PC-3 (cell line): ENCODE results near the gene PCDHGB3. TPM values are rescaled to one million over a fixed set of nuclear protein-coding genes. Genes with fewer than 3 reads are reported as not detected.

Experiments
- ATAC-seq: fragments of 200-7000 bp; cut with Tn5 transposase; 2 replicates; pipeline ENCODE4 v1.9.1; 2020; ENCODE audit warnings: mild to moderate bottlenecking, moderate library complexity
- Bru-seq: library from RNA; stranded (reverse); fragments of 400-500 nt; gene quantifications from one replicate; lab custom pipeline; 2021; lab: Mats Ljungman, UMichigan
- BruChase-seq, 2 experiments: library from RNA; stranded (reverse); fragments of 400-500 nt; gene quantifications; one replicate each; lab custom pipeline; 2021; lab: Mats Ljungman, UMichigan
- BruUV-seq: library from RNA; stranded (reverse); fragments of 400-500 nt; replicated peaks from 2 replicates; lab custom pipeline; 2021; lab: Mats Ljungman, UMichigan
- CTCF ChIA-PET: fragments of 300-600 bp; sonication (Branson Sonifier 250); formaldehyde crosslinking; loops from one replicate; lab custom pipeline; 2022; ENCODE audit warnings: antibody characterized with exemption; lab: Charles Lee
- POLR2A ChIA-PET: fragments of 300-600 bp; sonication (Branson Sonifier 250); formaldehyde crosslinking; loops from one replicate; lab custom pipeline; 2022; ENCODE audit warnings: antibody characterized with exemption; ENCODE audit not compliant: unreplicated experiment; lab: Charles Lee
- DNase-seq: peaks from one replicate; pipeline ENCODE4 v3.0.0-alpha.2; 2015
- H2AFZ ChIP-seq: fragments of 300-600 bp; sonication (generic); 2 replicates; pipeline ENCODE4 v1.6.0; 2016; ENCODE audit warnings: antibody characterized with exemption, low read length
- H3F3A ChIP-seq: fragments of 300-600 bp; sonication (generic); one replicate; pipeline ENCODE4 v1.6.0; 2017; ENCODE audit warnings: antibody characterized with exemption, low read length, control low read depth, mild to moderate bottlenecking; ENCODE audit not compliant: unreplicated experiment
- H3K27ac ChIP-seq: fragments of 300-600 bp; sonication (generic); 2 replicates; pipeline ENCODE4 v1.5.1; 2016; ENCODE audit warnings: mild to moderate bottlenecking, low read length
- H3K27me3 ChIP-seq: fragments of 300-600 bp; sonication (generic); 2 replicates; pipeline ENCODE4 v1.6.1; 2016; ENCODE audit warnings: low read length, mixed read lengths
- H3K36me3 ChIP-seq: fragments of 300-600 bp; sonication (generic); 2 replicates; pipeline ENCODE4 v1.6.1; 2016; ENCODE audit warnings: low read depth, mixed run types, low read length, mixed read lengths
- H3K4me1 ChIP-seq: fragments of 300-600 bp; sonication (generic); 2 replicates; pipeline ENCODE4 v1.5.1; 2016; ENCODE audit warnings: low read length; ENCODE audit not compliant: insufficient read depth
- H3K4me2 ChIP-seq: fragments of 300-600 bp; sonication (generic); 2 replicates; pipeline ENCODE4 v1.6.0; 2016; ENCODE audit warnings: low read length
- H3K4me3 ChIP-seq: fragments of 300-600 bp; sonication (generic); 2 replicates; pipeline ENCODE4 v1.5.1; 2016; ENCODE audit warnings: mild to moderate bottlenecking, low read length, mixed read lengths
- H3K79me2 ChIP-seq: fragments of 300-600 bp; sonication (generic); 2 replicates; pipeline ENCODE4 v1.6.1; 2017; ENCODE audit warnings: low read length, mixed read lengths
- H3K9ac ChIP-seq: fragments of 300-600 bp; sonication (generic); 2 replicates; pipeline ENCODE4 v1.6.0; 2016; ENCODE audit warnings: mild to moderate bottlenecking, low read length
- H3K9me2 ChIP-seq: fragments of 300-600 bp; sonication (generic); replicated peaks from 2 replicates; pipeline ENCODE4 v1.6.1; 2016; ENCODE audit warnings: mixed run types, low read length, mixed read lengths
- H3K9me3 ChIP-seq: fragments of 300-600 bp; sonication (generic); 2 replicates; pipeline ENCODE4 v1.6.1; 2016; ENCODE audit warnings: low read length, mixed read lengths
- H4K20me1 ChIP-seq: fragments of 300-600 bp; sonication (generic); 2 replicates; pipeline ENCODE4 v1.6.1; 2016; ENCODE audit warnings: low read length, mixed read lengths
- EZH2 ChIP-seq: fragments of 300-600 bp; sonication (generic); IDR thresholded peaks from one replicate; pipeline ENCODE4 v1.6.1; 2017; ENCODE audit warnings: antibody characterized with exemption, mild to moderate bottlenecking, low read length; ENCODE audit not compliant: unreplicated experiment
- EZH2phosphoT487 ChIP-seq: fragments of 300-600 bp; sonication (generic); IDR thresholded peaks from 2 replicates; pipeline ENCODE4 v1.6.1; 2018; ENCODE audit warnings: mild to moderate bottlenecking, antibody characterized with exemption, low read length, borderline replicate concordance
- intact Hi-C: fragments of 100-400 bp; cut with micrococcal nuclease; formaldehyde crosslinking; loops from 2 replicates; pipeline ENCODE4 v1.9.0; 2023
- long read RNA-seq: library from polyadenylated mRNA; unstranded; transcript quantifications from one replicate; pipeline ENCODE4 v2.0.0, GENCODE V29; 2021; ENCODE audit not compliant: unreplicated experiment
- total RNA-seq: library from RNA; depleted of rRNA; stranded (reverse); fragments of >200 nt; gene quantifications from 2 replicates; pipeline ENCODE4 v1.2.3, GENCODE V29; 2014; rRNA removed
- TF ChIP-seq, protein P1 (sequence below): fragments of 300-600 bp; sonication (generic); conservative IDR thresholded peaks from 2 replicates; pipeline ENCODE4 v1.5.1; 2017; ENCODE audit warnings: antibody characterized with exemption, low read depth, mild to moderate bottlenecking, low read length

PCDHGB3 gene
- total RNA-seq, result 1.2 and 1.3 TPM in 2 replicates
- Bru-seq, nascent RNA, result percentile 63 among the genes with signal in this experiment
- BruChase-seq, experiment 1, labeled RNA remaining after a 6-hour chase, result percentile 75 among the genes with signal in this experiment
- BruChase-seq, experiment 2, labeled RNA remaining after a 2-hour chase, result percentile 87 among the genes with signal in this experiment
- long read RNA-seq, result 0 reads

DNA sequence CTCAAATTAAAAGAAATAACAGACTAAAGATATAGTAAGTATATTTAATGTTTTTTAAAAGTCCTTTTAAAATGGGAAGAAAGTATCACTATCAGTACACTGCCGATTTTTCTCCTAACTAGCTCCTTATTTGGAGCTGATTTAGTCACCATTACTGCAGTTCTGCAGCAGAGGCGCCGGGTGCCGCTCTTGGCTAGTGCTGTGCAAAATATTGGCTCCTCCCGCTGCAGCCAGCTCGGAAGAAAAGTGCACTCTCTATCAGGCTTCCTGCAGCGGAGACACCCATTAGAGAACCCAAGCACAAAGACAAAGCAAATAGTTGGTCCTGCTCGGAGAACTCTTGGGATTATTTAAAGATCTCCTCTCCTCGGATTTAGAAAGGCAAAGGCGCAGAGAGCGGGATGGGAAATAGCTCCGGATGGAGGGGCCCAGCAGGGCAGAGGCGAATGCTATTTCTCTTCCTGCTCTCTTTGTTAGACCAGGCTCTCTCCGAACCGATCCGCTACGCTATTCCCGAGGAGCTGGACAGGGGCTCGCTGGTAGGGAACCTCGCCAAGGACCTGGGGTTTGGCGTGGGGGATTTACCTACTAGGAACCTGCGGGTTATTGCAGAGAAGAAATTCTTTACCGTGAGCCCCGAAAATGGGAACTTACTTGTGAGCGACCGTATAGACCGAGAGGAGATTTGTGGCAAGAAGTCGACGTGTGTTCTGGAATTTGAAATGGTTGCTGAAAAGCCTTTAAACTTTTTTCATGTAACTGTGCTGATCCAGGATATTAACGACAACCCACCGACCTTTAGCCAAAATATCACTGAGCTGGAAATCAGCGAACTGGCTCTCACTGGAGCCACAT, at the start of gene PCDHGB3:
TSS of gene PCDHGB3 (plus strand) at position 249 of the 855 bp plus-strand sequence. CDS start at position 402, 153 bp downstream.
- ATAC-seq, result no peak
- no peaks in the 10 kb centered on the region for H3K4me1 ChIP-seq
- ChIA-PET CTCF (no interaction called here), POLR2A (no interaction called here)
- H3K4me3 ChIP-seq, result no peak within 1 kb of the TSS
- no peak within 1 kb of the TSS for H2AFZ ChIP-seq
- H3K9me3 ChIP-seq, result no peaks in the 10 kb centered on the region
- H3K36me3 ChIP-seq, result no peaks in the 10 kb centered on the region; the same call in 1 of the 2 replicates
- no peaks in the 10 kb centered on the region for H3K27me3 ChIP-seq
- no peak within 1 kb of the TSS for H3K9ac ChIP-seq
- H4K20me1 ChIP-seq, result no peaks in the 10 kb centered on the region
- H3K79me2 ChIP-seq, result no peaks in the 10 kb centered on the region
- no peaks in the 10 kb centered on the region for H3F3A ChIP-seq
- no TSS peak for BruUV-seq
- intact Hi-C loops, result no loop called here
- no peaks in the 10 kb centered on the region for H3K9me2 ChIP-seq
- no peak for DNase-seq
- TF ChIP-seq EZH2phosphoT487 (no peak), EZH2 (no peak)
- TF ChIP-seq, protein P1, sequence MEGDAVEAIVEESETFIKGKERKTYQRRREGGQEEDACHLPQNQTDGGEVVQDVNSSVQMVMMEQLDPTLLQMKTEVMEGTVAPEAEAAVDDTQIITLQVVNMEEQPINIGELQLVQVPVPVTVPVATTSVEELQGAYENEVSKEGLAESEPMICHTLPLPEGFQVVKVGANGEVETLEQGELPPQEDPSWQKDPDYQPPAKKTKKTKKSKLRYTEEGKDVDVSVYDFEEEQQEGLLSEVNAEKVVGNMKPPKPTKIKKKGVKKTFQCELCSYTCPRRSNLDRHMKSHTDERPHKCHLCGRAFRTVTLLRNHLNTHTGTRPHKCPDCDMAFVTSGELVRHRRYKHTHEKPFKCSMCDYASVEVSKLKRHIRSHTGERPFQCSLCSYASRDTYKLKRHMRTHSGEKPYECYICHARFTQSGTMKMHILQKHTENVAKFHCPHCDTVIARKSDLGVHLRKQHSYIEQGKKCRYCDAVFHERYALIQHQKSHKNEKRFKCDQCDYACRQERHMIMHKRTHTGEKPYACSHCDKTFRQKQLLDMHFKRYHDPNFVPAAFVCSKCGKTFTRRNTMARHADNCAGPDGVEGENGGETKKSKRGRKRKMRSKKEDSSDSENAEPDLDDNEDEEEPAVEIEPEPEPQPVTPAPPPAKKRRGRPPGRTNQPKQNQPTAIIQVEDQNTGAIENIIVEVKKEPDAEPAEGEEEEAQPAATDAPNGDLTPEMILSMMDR, result no peak
- H3K4me2 ChIP-seq, result no peak within 1 kb of the TSS
- H3K27ac ChIP-seq, result no peak within 1 kb of the TSS

DNA sequence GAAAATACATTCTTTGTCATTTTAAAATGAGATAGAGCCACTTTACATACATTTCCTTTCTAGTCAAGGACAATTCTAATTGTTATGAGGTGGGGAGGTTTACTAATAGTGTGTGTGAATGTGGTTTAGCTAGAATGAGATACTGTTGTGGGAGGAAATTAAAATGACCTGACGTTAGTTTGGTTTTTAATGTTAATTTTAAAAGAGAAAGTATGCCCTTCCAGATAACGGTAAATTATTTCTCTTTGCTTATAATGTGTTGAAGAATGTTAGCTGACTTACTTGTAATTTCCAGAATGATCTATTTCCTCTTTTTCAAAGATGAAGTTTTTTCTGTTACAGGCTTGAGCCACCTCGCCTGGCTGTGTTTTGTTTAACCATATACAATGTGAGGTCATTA, 47.8 kb upstream of the PCDHGB3 start:
- H3K4me3 ChIP-seq, result no peak overlapping the region
- peaks cover 25% of the 10 kb centered on the region for H3K36me3 ChIP-seq
- POLR2A ChIA-PET, result no interaction called here
- ATAC-seq, result no peak
- no peaks in the 10 kb centered on the region for H3F3A ChIP-seq
- H3K79me2 ChIP-seq, result peaks cover 28% of the 10 kb centered on the region
- H3K27me3 ChIP-seq, result no peaks in the 10 kb centered on the region
- no peak overlapping the region for H2AFZ ChIP-seq
- H4K20me1 ChIP-seq, result no peaks in the 10 kb centered on the region
- TF ChIP-seq EZH2, result no peak
- TF ChIP-seq, protein P1, result no peak
- TF ChIP-seq EZH2phosphoT487, result no peak
- no TSS peak for BruUV-seq
- no peaks in the 10 kb centered on the region for H3K4me1 ChIP-seq
- H3K9me2 ChIP-seq, result no peaks in the 10 kb centered on the region
- CTCF ChIA-PET, result no interaction called here
- no peak overlapping the region for H3K27ac ChIP-seq
- H3K9me3 ChIP-seq, result peaks cover 33% of the 10 kb centered on the region
- H3K4me2 ChIP-seq, result no peak overlapping the region
- intact Hi-C loops, result no loop called here
- H3K9ac ChIP-seq, result no peak overlapping the region
- no peak for DNase-seq
